Renal cortex interstitium (tissue), 11 donors: Measurements from ENCODE around the gene HNRNPUL2. TPM values are rescaled to one million over a fixed set of nuclear protein-coding genes. Genes with fewer than 3 reads are reported as not detected.
A peak's percentile ranks its signal among the peaks of the same experiment; 100 is the strongest.
"Not testable (repeated sequence)": the region's sequence is repeated elsewhere in the genome, so short reads cannot be mapped to it uniquely, and the experiment has no call there.

ENCODE experiments used
- DNase-seq, 11 donors: peaks; one replicate each; pipeline ENCODE4 v3.0.0-alpha.2; 2013; ENCODE audit warnings: low read depth in 9 of 11, low spot score in 4 of 11; ENCODE audit errors: extremely low read depth in 1 of 11
- polyA plus RNA-seq, 3 donors: library from polyadenylated mRNA; unstranded; fragments of 120-200 nt; gene quantifications; one replicate each; pipeline ENCODE4 v1.2.1, GENCODE V29; 2013; ENCODE audit not compliant: insufficient read length in 3 of 3

The HNRNPUL2 gene
- polyA plus RNA-seq, 3 donors = 82.0 to 92.8 (median 92.6) TPM

DNA sequence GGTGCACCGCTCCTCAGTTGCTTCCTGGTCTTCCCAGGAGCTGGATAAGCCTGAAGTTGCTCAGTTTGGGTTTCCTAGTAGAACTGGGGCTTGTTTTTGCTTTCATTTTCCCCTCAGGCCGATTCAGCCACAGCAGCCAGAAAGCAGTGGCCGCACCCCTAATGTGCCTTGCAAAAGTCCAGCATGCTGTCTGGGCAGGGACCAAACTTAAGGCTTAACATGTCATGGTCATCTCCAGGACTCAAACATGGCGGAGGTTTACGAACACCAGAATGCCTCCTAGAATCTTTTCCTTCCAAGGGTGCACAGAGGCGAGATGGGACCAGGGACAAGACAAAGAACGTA is 17.3 kb downstream of the HNRNPUL2 start:
- DNase-seq = no peak

GRCh38 chr11:62709247-62710000 is 17.8 kb downstream of the HNRNPUL2 start:
- DNase-seq = peak; percentile 94 to 99 (median 97)

DNA sequence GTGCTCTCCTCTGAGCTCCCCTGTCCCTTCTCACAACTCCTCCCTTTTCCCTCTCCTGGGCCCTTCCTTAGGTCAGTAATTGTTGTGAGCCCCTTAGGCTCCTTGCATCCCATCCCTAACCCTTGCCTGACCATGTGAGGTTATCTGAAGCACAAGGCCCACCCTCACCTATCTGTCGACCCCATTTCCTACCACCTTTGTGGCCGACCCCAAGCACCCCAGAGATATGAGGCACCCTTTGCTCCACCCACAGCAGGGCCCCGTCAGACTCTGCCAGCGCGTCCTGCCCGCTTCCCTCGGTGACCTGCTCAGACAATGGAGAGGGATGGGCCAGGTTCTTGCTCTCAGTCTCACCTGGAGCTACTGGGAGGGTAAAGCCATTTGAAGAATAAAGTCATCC is 18.5 kb downstream of the HNRNPUL2 start:
- DNase-seq = no peak

DNA sequence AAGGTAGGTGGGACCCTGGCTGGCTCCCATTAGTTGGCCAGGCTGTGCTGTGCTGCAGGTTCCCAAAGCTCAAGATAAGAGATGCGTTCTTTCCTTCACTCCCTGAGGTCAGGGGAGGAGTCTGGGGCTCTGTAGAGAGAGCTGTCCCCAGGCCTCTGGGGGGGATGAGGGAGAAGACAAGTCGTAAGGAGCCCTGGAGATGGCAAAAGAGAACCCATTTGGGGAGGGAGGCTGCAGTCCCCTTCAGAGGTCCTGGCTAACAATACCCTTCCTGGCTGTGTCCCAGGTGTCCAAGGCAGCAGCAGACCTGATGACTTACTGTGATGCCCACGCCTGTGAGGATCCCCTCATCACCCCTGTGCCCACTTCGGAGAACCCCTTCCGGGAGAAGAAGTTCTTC is 18.9 kb downstream of the HNRNPUL2 start:
- DNase-seq = no peak

- DNase-seq = peak in 9 of 11 donors; percentile 59 to 82 (median 76)
Observed at GRCh38 chr11:62707277-62707861, 19.9 kb downstream of the HNRNPUL2 start, which contains the start of the genes BSCL2 and GNG3. Gene BSCL2 (minus strand): TSS chr11:62707424. CDS start chr11:62707195, 229 bp downstream. Gene GNG3 (plus strand): TSS chr11:62707676. CDS start chr11:62708296, 620 bp downstream.

DNA sequence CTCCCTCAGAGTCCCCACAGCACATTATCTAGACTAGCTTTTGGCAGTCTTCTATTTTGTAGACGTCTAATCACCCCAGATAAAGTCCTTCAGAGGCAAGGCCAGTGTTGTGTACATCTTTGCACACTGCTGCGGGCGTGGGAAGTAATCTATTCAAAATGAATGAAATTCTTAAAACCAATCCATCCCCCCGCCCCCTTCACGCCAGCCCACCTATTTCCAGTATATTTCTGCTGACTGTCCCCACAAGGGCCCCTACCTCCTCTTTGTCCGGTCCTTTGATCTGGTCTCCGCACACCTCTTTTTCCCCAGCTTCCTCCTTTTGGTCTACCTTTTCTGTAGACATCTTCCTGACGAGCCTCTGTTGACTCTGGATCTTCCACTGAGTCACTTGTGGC is 20.4 kb downstream of the HNRNPUL2 start:
- no peak for DNase-seq

- peak in 10 of 11 donors; percentile 79 to 92 (median 90) for DNase-seq
Observed at GRCh38 chr11:62705880-62706849, 21.1 kb downstream of the HNRNPUL2 start.

DNA sequence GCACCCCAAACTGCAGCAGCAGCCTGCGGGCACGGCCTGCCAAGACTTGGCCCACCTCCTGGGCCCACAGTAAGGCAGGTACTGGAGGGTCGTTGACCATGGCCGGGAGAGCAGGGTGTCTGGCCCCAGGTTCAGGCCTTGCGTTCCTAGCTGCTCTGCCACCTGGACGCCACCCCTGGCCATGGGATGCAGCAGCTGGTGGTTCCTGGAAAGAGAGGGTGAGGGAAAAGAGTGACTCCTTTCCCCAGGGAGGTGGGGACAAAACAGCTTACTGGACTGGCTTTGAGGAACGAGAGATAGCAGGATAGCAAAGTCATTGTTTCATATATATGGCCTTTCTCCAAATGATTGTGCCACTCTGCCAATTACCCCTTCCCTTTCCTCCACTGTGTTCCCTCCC is 21.8 kb downstream of the HNRNPUL2 start:
- no peak for DNase-seq

GRCh38 chr11:62703921-62704320 is 23.3 kb downstream of the HNRNPUL2 start:
- not testable (repeated sequence) for DNase-seq

DNA sequence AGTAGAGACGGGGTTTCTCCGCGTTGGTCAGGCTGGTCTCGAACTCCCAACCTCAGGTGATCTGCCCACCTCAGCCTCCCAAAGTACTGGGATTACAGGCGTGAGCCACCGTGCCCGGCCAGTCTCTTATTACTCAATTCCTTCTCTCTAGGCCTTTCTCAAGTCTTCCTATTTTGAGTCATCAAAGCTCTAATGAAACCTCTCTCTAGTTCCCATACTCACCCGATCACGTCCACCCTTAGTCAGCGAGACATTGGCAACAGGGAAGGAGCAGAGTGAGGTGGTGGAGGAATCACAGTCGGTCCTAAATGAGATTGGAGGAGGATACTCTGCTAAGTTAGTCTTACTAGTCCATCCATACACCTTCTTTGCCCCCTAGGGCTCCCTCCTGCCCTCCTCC is 25.0 kb downstream of the HNRNPUL2 start:
- DNase-seq = no peak

DNA sequence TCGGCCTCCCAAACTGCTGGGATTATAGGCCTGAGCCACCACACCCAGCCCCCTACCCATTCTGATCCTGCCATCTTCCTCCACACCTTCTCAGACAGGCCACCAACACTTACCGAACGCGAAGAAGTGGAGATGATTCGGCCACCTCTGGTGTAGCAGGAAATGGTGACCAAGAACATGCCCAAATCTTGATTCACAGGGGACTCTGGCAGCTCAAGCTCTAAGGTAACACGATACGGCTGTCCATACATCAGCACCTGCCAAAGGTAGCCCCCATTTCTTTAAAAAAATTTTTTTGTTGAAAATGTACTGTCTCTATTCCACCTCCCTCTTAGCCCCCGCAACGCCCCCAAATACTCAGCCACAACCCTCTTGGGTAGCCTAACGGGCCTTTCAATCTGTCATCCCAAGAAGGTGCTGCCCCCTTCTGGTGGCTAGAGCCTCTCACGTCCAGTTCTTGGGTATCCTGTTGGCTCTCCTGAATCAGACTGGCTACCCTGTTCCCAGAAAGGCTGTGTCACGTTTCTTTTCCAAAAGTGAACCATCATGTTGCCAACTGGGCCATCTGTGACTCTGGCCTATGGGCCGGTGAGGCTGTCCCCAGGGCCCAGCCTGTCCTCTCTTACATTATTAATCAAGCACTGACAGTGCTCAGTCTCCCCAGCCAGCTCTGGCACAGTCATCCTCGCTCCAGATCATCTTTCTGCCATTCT is 32.6 kb downstream of the HNRNPUL2 start:
- DNase-seq = no peak

- not testable (repeated sequence) for DNase-seq
Observed at GRCh38 chr11:62693624-62694023, 33.6 kb downstream of the HNRNPUL2 start.

GRCh38 chr11:62689421-62690183 is 37.7 kb downstream of the HNRNPUL2 start, which contains the start of gene LRRN4CL:
Gene LRRN4CL (minus strand): TSS chr11:62689530. CDS start chr11:62688508, 1,022 bp downstream.
- no peak for DNase-seq

- DNase-seq = no peak
Observed at GRCh38 chr11:62688491-62688890, 38.8 kb downstream of the HNRNPUL2 start.

- DNase-seq = no peak
Observed at GRCh38 chr11:62687508-62688396, 39.5 kb downstream of the HNRNPUL2 start.

GRCh38 chr11:62682518-62682917 is 44.7 kb downstream of the HNRNPUL2 start:
- no peak for DNase-seq

DNA sequence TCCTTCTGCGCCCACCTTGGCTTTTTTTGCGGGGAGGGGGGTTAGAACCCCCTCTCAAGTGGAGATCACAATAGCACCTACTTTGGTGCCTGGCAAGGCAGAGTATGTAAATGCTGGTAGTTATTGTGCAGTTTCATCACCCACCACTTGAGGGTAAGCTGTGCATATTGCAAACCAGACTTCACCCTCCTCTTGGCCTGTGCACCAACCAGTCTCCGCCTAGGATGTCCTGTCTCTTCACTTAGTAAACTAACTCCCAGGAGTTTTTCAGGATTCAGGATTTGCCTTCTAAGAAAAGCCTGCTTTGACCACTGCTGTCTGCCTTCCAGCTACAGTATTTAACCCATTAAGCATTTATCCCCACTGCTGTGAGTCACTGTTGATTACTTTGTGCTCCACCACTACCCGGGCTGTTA is 46.4 kb downstream of the HNRNPUL2 start:
- DNase-seq = no peak
